ENCODE data around the gene TNRC6B. TPM values are rescaled to one million over a fixed set of nuclear protein-coding genes. Genes with fewer than 3 reads are reported as not detected.

The TNRC6B gene
- total RNA-seq, 1 donor from 2014 or later: 26.7 TPM

- no peaks in the 10 kb centered on the region for H3K27me3 ChIP-seq (ENCODE audit: control insufficient read depth, insufficient read depth, low read length)
- no peak overlapping the region for H3K4me3 ChIP-seq (ENCODE audit: low read depth, low read length)
- DNase-seq (ENCODE audit: low read depth): no peak
- no peak for TF ChIP-seq CTCF (IDR thresholded peaks at IDR 0.05; ENCODE audit: insufficient read depth, low read length, poor library complexity, severe bottlenecking)
- peaks cover 3% of the 10 kb centered on the region for H3K36me3 ChIP-seq (ENCODE audit: control insufficient read depth, insufficient read depth, low read length)
These were observed 135.3 kb downstream of the TNRC6B start for GRCh38 chr22:40313007-40313406.

GRCh38 chr22:40314041-40314440 lies 136.3 kb downstream of the TNRC6B start:
- Histone ChIP-seq H3K36me3 (ENCODE audit: control insufficient read depth, insufficient read depth, low read length) (peaks cover 3% of the 10 kb centered on the region), H3K4me3 (ENCODE audit: low read depth, low read length) (no peak overlapping the region), H3K27me3 (ENCODE audit: control insufficient read depth, insufficient read depth, low read length) (no peaks in the 10 kb centered on the region)
- no peak for DNase-seq (ENCODE audit: low read depth)
- no peak for TF ChIP-seq CTCF (IDR thresholded peaks at IDR 0.05; ENCODE audit: insufficient read depth, low read length, poor library complexity, severe bottlenecking)

- no peak overlapping the region for H3K4me3 ChIP-seq (ENCODE audit: low read depth, low read length)
- no peak for TF ChIP-seq CTCF (IDR thresholded peaks at IDR 0.05; ENCODE audit: insufficient read depth, low read length, poor library complexity, severe bottlenecking)
These were observed 143.0 kb downstream of the TNRC6B start for GRCh38 chr22:40320687-40321086.

GRCh38 chr22:40322021-40322420 lies 144.3 kb downstream of the TNRC6B start:
- H3K27me3 ChIP-seq (ENCODE audit: control insufficient read depth, insufficient read depth, low read length): no peaks in the 10 kb centered on the region
- no peaks in the 10 kb centered on the region for H3K36me3 ChIP-seq (ENCODE audit: control insufficient read depth, insufficient read depth, low read length)
- H3K4me3 ChIP-seq (ENCODE audit: low read depth, low read length): no peak overlapping the region
- no peak for DNase-seq (ENCODE audit: low read depth)
- TF ChIP-seq CTCF (IDR thresholded peaks at IDR 0.05; ENCODE audit: insufficient read depth, low read length, poor library complexity, severe bottlenecking): no peak

More at GRCh38 chr22:40320687-40321086, 143.0 kb downstream of the TNRC6B start:
- H3K36me3 ChIP-seq (ENCODE audit: control insufficient read depth, insufficient read depth, low read length): no peaks in the 10 kb centered on the region
- no peak for DNase-seq (ENCODE audit: low read depth)
- no peaks in the 10 kb centered on the region for H3K27me3 ChIP-seq (ENCODE audit: control insufficient read depth, insufficient read depth, low read length)

- no peak for DNase-seq (ENCODE audit: low read depth)
- H3K27me3 ChIP-seq (ENCODE audit: control insufficient read depth, insufficient read depth, low read length): no peaks in the 10 kb centered on the region
- no peak for TF ChIP-seq CTCF (IDR thresholded peaks at IDR 0.05; ENCODE audit: insufficient read depth, low read length, poor library complexity, severe bottlenecking)
- no peak overlapping the region for H3K4me3 ChIP-seq (ENCODE audit: low read depth, low read length)
- H3K36me3 ChIP-seq (ENCODE audit: control insufficient read depth, insufficient read depth, low read length): no peaks in the 10 kb centered on the region
These were observed 145.2 kb downstream of the TNRC6B start for GRCh38 chr22:40322818-40323447.

- no peak for TF ChIP-seq CTCF (IDR thresholded peaks at IDR 0.05; ENCODE audit: insufficient read depth, low read length, poor library complexity, severe bottlenecking)
- no peaks in the 10 kb centered on the region for H3K36me3 ChIP-seq (ENCODE audit: control insufficient read depth, insufficient read depth, low read length)
- DNase-seq (ENCODE audit: low read depth): no peak
These were observed 146.0 kb downstream of the TNRC6B start for GRCh38 chr22:40323681-40324171.

More at GRCh38 chr22:40323681-40324171, 146.0 kb downstream of the TNRC6B start:
- Histone ChIP-seq H3K27me3 (ENCODE audit: control insufficient read depth, insufficient read depth, low read length) (no peaks in the 10 kb centered on the region), H3K4me3 (ENCODE audit: low read depth, low read length) (no peak overlapping the region)
